Measurements from ENCODE around the gene MSANTD1.

The MSANTD1 gene

GRCh38 chr4:3304831-3305609 is 56.1 kb downstream of the MSANTD1 start:
- no peak for DNase-seq

- no peak for DNase-seq
Measured at GRCh38 chr4:3305610-3306371, 56.8 kb downstream of the MSANTD1 start.

All from GOT3 (cell line).